Lower leg skin (tissue), 4 donors: ENCODE measurements around the gene KIF5C. TPM values are rescaled to one million over a fixed set of nuclear protein-coding genes. Genes with fewer than 3 reads are reported as not detected.

Experiments
- DNase-seq, 2 donors: peaks; one replicate each; pipeline ENCODE4 v3.0.0-alpha.2; 2019; ENCODE audit warnings: low spot score in 2 of 2
- H3K4me3 ChIP-seq: fragments of 200-600 bp; sonication (generic); 2 replicates; pipeline ENCODE4 v1.5.1; 2017; ENCODE audit warnings: mild to moderate bottlenecking, low read depth; ENCODE audit not compliant: poor library complexity, severe bottlenecking
- POLR2A ChIP-seq, 2 donors: fragments of 450-650 bp; IDR thresholded peaks; one replicate each; pipeline ENCODE4 v1.6.1; 2016 to 2017; ENCODE audit warnings: antibody characterized with exemption in 2 of 2, mild to moderate bottlenecking in 1 of 2, moderate library complexity in 1 of 2
- WGBS, 2 donors: methylation state at CpG; one replicate each; pipeline ENCODE4 v1.1.5; 2018; 5-methylcytosine and 5-hydroxymethylcytosine counted together
- intact Hi-C: fragments of 100-400 bp; cut with DNase I; formaldehyde crosslinking; loops from one replicate; pipeline ENCODE4 v1.15.0; 2023; ENCODE audit warnings: low total_unique reads
- total RNA-seq, 4 donors: library from RNA; depleted of rRNA; stranded (reverse); fragments of >200 nt; gene quantifications; one replicate each; pipeline ENCODE4 v1.1.0, GENCODE V29; 2016
- TF ChIP-seq, protein P1 (sequence below), 3 donors: fragments of 450-650 bp; IDR thresholded peaks; one replicate each; pipeline ENCODE4 v1.5.1; 2016; ENCODE audit warnings: antibody characterized with exemption in 3 of 3, mild to moderate bottlenecking in 3 of 3, moderate library complexity in 2 of 3

The KIF5C gene
- total RNA-seq, 4 donors from 2014 or later: 0.99 to 1.9 (median 1.3) TPM

DNA sequence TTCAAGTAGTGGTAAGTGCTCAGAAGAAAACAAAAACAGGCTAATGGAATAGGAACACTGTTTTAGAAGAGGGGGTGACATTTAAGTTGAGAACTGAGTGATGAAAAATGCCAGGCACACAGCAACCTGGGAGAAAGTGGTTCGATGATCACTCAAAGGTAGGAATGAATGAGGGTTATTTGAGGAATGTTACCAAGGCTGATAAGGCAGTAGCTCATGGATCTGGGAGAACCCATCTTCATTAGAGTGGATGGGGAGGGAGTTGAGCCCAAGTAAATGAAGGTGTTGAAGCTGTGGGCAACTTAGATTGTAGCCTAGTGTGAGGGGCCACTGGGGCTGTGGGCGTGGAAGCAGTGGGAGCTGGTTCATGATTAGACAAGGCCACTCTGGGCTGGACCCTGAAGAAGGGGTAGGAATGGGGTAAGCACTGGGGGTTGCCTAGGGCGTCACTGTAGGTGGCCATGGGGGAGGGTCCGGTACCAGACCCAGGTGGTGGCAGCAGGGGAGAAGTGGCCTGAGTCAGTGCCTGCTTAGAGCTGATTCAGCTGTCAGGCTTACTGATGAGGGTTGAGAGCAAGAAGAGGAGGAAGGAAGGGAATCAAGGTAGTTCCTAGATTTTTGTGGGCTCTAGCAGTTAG, 141.0 kb downstream of the KIF5C start:
- peak in 1 of 2 donors; percentile 60 for DNase-seq
- TF ChIP-seq, protein P1, sequence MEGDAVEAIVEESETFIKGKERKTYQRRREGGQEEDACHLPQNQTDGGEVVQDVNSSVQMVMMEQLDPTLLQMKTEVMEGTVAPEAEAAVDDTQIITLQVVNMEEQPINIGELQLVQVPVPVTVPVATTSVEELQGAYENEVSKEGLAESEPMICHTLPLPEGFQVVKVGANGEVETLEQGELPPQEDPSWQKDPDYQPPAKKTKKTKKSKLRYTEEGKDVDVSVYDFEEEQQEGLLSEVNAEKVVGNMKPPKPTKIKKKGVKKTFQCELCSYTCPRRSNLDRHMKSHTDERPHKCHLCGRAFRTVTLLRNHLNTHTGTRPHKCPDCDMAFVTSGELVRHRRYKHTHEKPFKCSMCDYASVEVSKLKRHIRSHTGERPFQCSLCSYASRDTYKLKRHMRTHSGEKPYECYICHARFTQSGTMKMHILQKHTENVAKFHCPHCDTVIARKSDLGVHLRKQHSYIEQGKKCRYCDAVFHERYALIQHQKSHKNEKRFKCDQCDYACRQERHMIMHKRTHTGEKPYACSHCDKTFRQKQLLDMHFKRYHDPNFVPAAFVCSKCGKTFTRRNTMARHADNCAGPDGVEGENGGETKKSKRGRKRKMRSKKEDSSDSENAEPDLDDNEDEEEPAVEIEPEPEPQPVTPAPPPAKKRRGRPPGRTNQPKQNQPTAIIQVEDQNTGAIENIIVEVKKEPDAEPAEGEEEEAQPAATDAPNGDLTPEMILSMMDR (IDR thresholded peaks at IDR 0.05): no peak
- TF ChIP-seq POLR2A (IDR thresholded peaks at IDR 0.05): no peak
- intact Hi-C loops: loop anchor here (5.0 to 10.0 kb wide), 2 partner anchors 299 to 546 kb away; no protein-coding TSS in a partner anchor
- WGBS, 2 donors: 96 to 97% methylated on average over 4 of the region's 4 CpGs
- no peak overlapping the region for H3K4me3 ChIP-seq

DNA sequence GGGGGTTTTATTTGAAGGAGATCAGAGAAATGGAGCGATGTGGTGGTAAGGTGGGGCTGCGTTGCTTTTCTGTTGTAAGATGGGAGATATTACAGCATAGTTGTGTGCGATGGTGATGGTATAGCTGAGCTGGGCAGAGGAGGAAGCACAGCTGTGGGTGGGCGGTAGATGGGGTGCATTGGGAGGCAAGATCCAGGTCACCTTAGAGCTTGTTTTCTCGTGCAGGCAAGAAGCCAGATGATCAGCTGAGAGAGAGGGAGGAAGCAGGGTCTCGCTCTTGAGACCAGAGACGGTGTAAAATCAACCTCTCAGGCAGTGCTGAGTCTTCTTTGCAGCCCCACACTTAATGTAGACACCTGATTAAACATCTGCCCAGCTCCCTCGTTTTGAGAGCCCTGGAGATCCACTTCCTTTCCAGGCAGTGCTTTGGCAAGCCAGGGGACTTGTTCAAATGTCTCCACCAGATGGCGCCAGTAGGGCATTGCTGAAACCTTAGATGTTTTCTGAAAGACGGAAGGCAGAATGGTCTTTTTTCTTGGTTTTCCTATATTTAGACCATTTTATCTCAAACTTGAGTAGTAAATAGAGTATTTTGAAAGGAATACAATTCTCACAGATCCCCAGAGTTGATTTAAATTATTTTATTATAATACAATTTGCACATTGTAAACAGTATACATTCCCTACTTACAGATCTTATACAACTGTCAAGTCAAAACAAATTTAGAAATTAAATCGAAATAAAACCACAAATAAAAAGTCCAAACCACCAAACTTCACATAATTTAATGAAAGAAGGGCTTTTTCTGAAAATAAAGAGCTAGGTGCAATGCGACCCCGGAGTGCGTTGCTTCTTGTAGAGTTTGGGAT, 142.3 kb downstream of the KIF5C start:
- intact Hi-C loops: loop anchor here (5.0 to 10.0 kb wide), 2 partner anchors 297 to 545 kb away; no protein-coding TSS in a partner anchor

DNA sequence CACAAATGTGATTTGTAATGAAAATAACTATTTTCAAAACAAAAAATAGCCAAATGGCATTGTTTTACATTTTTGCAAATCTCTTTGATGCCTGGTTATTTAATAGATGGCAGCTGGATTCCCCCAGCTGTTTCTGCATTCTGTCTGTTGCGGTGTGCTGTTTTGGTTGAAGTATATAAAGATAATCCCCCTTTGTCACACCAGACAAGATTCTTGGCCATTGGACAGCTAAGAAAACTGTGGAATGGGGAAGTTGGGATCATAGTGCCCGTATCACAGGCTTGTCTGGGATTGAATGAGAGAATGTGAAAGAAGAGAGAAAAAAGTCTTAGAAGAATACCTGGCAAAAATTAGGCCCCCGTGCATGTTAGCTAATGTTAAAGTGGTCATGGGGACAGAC, 144.0 kb downstream of the KIF5C start:
- no peak for DNase-seq
- WGBS, 2 donors: 73 to 83% methylated on average over 3 of the region's 3 CpGs
- H3K4me3 ChIP-seq: no peak overlapping the region
- intact Hi-C loops: loop anchor here (5.0 to 10.0 kb wide), 2 partner anchors 296 to 543 kb away; no protein-coding TSS in a partner anchor
- TF ChIP-seq POLR2A (IDR thresholded peaks at IDR 0.05): no peak
- TF ChIP-seq, protein P1 (IDR thresholded peaks at IDR 0.05): no peak

More for the DNA sequence above, 142.3 kb downstream of the KIF5C start:
- no peak overlapping the region for H3K4me3 ChIP-seq
- peak; percentile 76 to 90 for DNase-seq
- TF ChIP-seq, protein P1 (IDR thresholded peaks at IDR 0.05): peak in 1 of 3 donors; percentile 66
- no peak for TF ChIP-seq POLR2A (IDR thresholded peaks at IDR 0.05)
- WGBS, 2 donors: 48 to 51% methylated on average over 14 of the region's 14 CpGs

DNA sequence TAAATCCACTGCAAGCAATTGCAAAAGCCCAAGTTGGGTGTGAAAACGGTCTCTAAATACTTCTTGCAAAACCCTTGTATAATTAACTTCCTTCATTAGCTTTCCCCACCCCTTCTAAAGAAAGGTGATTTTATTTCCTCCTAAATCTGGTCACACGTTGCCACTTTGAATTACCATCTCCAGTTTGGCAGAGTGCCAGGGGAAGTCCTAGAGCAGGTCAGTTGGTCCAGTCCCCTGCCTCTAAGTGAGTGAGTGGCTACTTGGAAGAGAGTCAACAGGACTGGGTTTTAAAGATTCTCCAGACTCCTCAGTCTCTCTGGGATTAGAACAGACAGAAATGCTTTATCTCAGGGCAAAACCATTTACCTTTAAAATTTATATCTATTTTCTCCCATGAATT, 144.7 kb downstream of the KIF5C start:
- TF ChIP-seq POLR2A (IDR thresholded peaks at IDR 0.05): no peak
- TF ChIP-seq, protein P1 (IDR thresholded peaks at IDR 0.05): no peak
- H3K4me3 ChIP-seq: no peak overlapping the region
- peak in 1 of 2 donors; percentile 25 for DNase-seq
- WGBS, 2 donors: 37 to 44% methylated on average over 2 of the region's 2 CpGs
- intact Hi-C loops: loop anchor here (5.0 to 10.0 kb wide), 2 partner anchors 295 to 543 kb away; no protein-coding TSS in a partner anchor

DNA sequence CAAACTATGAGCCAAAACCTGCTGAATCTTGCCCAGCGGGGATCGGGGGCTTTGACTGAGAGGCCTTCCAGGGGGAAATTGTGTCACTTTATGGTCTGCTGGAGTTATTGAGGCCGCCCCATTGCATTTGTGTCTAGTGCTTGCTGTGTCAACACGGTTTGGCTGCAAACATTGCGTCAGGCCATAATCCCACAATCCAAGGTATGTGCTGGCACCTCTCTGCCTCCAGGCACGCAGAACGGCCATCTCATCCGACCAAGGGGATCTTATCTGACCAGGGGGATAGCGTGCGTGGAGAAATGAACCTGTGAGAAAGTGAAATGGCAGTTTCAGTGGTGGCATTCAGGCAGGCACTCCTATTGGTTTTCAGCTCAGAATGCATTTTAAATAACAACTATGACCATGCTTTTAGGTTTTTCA, 145.4 kb downstream of the KIF5C start:
- WGBS, 2 donors: 84 to 96% methylated on average over 10 of the region's 10 CpGs
- no peak for TF ChIP-seq POLR2A (IDR thresholded peaks at IDR 0.05)
- TF ChIP-seq, protein P1 (IDR thresholded peaks at IDR 0.05): no peak
- no peak overlapping the region for H3K4me3 ChIP-seq
- peak in 1 of 2 donors; percentile 76 for DNase-seq
- intact Hi-C loops: no loop called here
